Calu3 (cell line): ENCODE results near the gene TSFM. TPM values are rescaled to one million over a fixed set of nuclear protein-coding genes. Genes with fewer than 3 reads are reported as not detected.

Experiments used
- BruUV-seq: library from RNA; stranded (reverse); fragments of 400-500 nt; replicated peaks from 2 replicates; lab custom pipeline; 2021; lab: Mats Ljungman, UMichigan
- CTCF ChIA-PET: fragments of 300-600 bp; sonication (Branson Sonifier 250); formaldehyde crosslinking; loops from one replicate; lab custom pipeline; 2022; ENCODE audit warnings: antibody characterized with exemption; lab: Charles Lee
- DNase-seq: peaks from one replicate; pipeline ENCODE4 v3.0.0; 2022
- H3K27ac Mint-ChIP-seq: one replicate; pipeline ENCODE4 v1.8.0; 2022; ENCODE audit warnings: mixed read lengths; ENCODE audit not compliant: unreplicated experiment
- H3K27me3 Mint-ChIP-seq: one replicate; pipeline ENCODE4 v1.8.0; 2022; ENCODE audit warnings: mixed read lengths; ENCODE audit not compliant: unreplicated experiment
- H3K36me3 Mint-ChIP-seq: one replicate; pipeline ENCODE4 v1.8.0; 2022; ENCODE audit warnings: mild to moderate bottlenecking, moderate library complexity, mixed read lengths; ENCODE audit not compliant: insufficient read depth, unreplicated experiment
- H3K4me1 Mint-ChIP-seq: one replicate; pipeline ENCODE4 v1.8.0; 2022; ENCODE audit warnings: mild to moderate bottlenecking, low read depth, mixed read lengths; ENCODE audit not compliant: unreplicated experiment
- H3K4me3 Mint-ChIP-seq: one replicate; pipeline ENCODE4 v1.8.0; 2022; ENCODE audit warnings: mild to moderate bottlenecking, low read depth, moderate library complexity, mixed read lengths; ENCODE audit not compliant: unreplicated experiment
- H3K9me3 Mint-ChIP-seq: one replicate; pipeline ENCODE4 v1.8.0; 2022; ENCODE audit warnings: low read depth, mixed read lengths; ENCODE audit not compliant: unreplicated experiment
- intact Hi-C: fragments of 100-400 bp; cut with micrococcal nuclease; formaldehyde crosslinking; loops from one replicate; pipeline ENCODE4 v1.10.0; 2022; ENCODE audit not compliant: unreplicated experiment
- total RNA-seq: library from RNA; stranded (reverse); gene quantifications from 2 replicates; pipeline ENCODE4 v1.2.3, GENCODE V29; 2022
- TF ChIP-seq, protein P1 (sequence below): fragments of 200-600 bp; IDR thresholded peaks from one replicate; pipeline ENCODE4 v1.8.0; 2022; ENCODE audit warnings: antibody characterized with exemption; ENCODE audit not compliant: unreplicated experiment

Gene TSFM
- total RNA-seq, 1 experiment from 2014 or later, result 47.1 TPM

DNA sequence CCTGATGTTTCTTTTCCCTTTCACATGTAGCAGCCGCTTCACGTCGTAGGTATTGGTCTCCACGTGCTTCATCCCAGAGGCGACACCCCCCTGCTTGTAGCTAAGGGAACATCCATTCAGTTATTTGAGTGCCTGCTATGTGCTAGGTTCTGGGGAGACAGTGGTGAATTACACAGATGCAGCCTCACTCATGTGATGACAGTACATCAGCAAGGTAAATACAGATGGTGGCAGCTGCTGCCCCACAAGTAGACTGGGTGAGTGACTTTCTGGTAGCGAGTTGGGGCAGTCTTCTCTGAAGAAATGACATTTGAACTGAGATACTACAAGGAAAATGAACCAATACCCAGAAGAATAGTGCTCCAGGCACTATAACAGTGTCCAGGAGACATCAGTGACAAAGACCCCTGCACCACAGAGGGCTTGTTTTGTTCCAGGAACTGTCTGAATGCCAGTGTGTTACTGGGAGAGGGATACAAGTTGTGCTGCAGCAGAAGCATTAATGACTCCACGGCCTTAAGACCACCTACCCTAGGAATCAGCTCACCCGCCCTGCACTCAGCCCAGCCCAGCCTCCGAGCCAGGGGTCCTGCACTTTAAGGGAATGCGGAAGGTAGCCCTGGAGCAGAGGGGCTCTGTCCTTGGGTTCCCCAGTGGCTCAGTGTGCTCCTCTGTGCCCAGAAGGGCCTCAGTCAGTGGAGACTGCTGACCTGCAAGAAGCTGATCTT, 28.6 kb downstream of the TSFM start:
- intact Hi-C loops, result no loop called here
- Mint-ChIP-seq H3K9me3 (no peaks in the 10 kb centered on the region), H3K4me1 (peaks cover 9% of the 10 kb centered on the region), H3K27me3 (no peaks in the 10 kb centered on the region), H3K36me3 (peaks cover 15% of the 10 kb centered on the region), H3K27ac (no peak overlapping the region), H3K4me3 (no peak overlapping the region)
- BruUV-seq, result no TSS peak
- no peak for DNase-seq
- TF ChIP-seq, protein P1, sequence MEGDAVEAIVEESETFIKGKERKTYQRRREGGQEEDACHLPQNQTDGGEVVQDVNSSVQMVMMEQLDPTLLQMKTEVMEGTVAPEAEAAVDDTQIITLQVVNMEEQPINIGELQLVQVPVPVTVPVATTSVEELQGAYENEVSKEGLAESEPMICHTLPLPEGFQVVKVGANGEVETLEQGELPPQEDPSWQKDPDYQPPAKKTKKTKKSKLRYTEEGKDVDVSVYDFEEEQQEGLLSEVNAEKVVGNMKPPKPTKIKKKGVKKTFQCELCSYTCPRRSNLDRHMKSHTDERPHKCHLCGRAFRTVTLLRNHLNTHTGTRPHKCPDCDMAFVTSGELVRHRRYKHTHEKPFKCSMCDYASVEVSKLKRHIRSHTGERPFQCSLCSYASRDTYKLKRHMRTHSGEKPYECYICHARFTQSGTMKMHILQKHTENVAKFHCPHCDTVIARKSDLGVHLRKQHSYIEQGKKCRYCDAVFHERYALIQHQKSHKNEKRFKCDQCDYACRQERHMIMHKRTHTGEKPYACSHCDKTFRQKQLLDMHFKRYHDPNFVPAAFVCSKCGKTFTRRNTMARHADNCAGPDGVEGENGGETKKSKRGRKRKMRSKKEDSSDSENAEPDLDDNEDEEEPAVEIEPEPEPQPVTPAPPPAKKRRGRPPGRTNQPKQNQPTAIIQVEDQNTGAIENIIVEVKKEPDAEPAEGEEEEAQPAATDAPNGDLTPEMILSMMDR, result no peak
- CTCF ChIA-PET, result interaction anchor here (0.6 kb wide), 1 partner anchor 36 kb away, joined by 3 read pairs; no protein-coding TSS in a partner anchor

- no TSS peak for BruUV-seq
- CTCF ChIA-PET, result no interaction called here
- H3K9me3 Mint-ChIP-seq, result no peaks in the 10 kb centered on the region
- no peaks in the 10 kb centered on the region for H3K27me3 Mint-ChIP-seq
- H3K36me3 Mint-ChIP-seq, result peaks cover 10% of the 10 kb centered on the region
- no peak for DNase-seq
- H3K4me1 Mint-ChIP-seq, result peaks cover 9% of the 10 kb centered on the region
- H3K4me3 Mint-ChIP-seq, result no peak overlapping the region
- no peak overlapping the region for H3K27ac Mint-ChIP-seq
- intact Hi-C loops, result no loop called here
- TF ChIP-seq, protein P1, result no peak
Measured at GRCh38 chr12:57813111-57813970, 30.8 kb downstream of the TSFM start.

DNA sequence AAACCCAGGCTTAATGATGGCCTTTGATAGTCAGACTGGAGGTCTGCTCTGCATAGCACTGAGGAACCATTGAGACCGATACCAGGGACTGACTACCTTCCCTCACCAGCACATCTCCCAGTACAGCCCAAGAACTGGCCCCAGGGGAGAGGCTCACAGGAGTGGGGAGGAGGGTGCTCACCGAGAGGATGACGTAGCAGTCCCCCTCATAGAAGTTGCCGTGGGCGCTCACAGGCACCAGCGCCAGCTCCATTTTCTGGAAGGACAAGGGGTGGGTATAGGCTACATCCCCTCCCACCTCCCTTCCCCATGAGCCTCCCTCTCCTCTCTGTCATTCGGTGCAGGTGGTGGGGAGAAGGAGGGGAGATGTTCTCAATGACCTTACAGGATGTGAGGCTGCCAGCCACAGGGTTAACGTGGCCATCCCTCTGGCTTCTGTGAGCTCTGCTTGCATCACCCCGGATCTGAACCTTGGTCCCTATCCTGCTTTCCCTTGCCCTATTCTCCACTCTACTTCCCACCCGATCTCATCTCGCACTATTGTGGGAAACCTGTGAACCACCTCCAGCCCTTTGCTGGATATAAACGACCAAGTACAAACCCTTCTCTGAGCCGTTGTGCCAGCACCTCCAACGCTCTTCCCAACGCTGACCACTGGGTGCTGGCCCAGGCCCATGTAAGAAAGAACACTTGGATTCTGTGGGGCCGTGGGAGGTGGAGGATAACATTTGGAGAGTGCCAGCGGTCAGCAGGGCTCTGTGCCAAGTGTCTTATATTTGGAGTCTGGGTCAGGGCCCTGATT, 31.6 kb downstream of the TSFM start:
- BruUV-seq, result no TSS peak
- intact Hi-C loops, result no loop called here
- H3K9me3 Mint-ChIP-seq, result no peaks in the 10 kb centered on the region
- DNase-seq, result no peak
- no peak overlapping the region for H3K27ac Mint-ChIP-seq
- peaks cover 17% of the 10 kb centered on the region for H3K4me1 Mint-ChIP-seq
- H3K27me3 Mint-ChIP-seq, result no peaks in the 10 kb centered on the region
- TF ChIP-seq, protein P1, result no peak
- CTCF ChIA-PET, result interaction anchor here (0.7 kb wide), 1 partner anchor 216 kb away, joined by 3 read pairs; no protein-coding TSS in a partner anchor
- no peak overlapping the region for H3K4me3 Mint-ChIP-seq
- H3K36me3 Mint-ChIP-seq, result peaks cover 18% of the 10 kb centered on the region
